Keratinocyte (primary cell): ENCODE measurements around the gene WDR11.

Source experiments
- EZH2 ChIP-seq: IDR thresholded peaks from one replicate; pipeline ENCODE4 v1.6.1; 2012; ENCODE audit warnings: inconsistent platforms, mild to moderate bottlenecking, low read length, moderate library complexity
- TF ChIP-seq, protein P1 (sequence below), 3 experiments: IDR thresholded peaks in 1 of 3; conservative IDR thresholded peaks in 1 of 3; optimal IDR thresholded peaks in 1 of 3; 2 replicates in 2 of 3; 3 replicates in 1 of 3; pipeline versions ENCODE3 to v1.5.1; 2011; ENCODE audit warnings: low read length in 3 of 3, mild to moderate bottlenecking in 3 of 3, moderate library complexity in 2 of 3, control low read depth in 1 of 3, inconsistent platforms in 1 of 3; ENCODE audit not compliant: insufficient read depth in 2 of 3; ENCODE audit errors: extremely low read depth in 1 of 3

DNA sequence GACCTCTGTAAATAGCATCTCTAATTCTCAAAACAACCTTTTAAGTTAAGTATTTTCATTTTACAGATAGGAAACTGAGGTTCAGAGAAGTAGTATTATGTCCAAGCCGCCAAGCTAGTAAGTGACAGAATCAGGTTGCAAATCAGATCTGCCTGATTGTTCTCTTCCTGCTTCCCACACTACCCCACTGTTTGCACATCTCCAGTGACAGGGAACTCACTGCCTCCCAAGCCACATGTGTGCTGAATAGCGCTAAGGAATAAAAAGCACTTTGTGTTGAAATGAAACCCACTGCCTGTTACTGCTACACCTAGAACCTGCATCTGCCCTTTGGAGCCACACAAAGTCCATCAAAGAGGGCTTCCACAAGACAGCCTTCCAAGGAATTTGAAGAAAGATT, 45.1 kb upstream of the WDR11 start:
- no peak for TF ChIP-seq EZH2
- TF ChIP-seq, protein P1, sequence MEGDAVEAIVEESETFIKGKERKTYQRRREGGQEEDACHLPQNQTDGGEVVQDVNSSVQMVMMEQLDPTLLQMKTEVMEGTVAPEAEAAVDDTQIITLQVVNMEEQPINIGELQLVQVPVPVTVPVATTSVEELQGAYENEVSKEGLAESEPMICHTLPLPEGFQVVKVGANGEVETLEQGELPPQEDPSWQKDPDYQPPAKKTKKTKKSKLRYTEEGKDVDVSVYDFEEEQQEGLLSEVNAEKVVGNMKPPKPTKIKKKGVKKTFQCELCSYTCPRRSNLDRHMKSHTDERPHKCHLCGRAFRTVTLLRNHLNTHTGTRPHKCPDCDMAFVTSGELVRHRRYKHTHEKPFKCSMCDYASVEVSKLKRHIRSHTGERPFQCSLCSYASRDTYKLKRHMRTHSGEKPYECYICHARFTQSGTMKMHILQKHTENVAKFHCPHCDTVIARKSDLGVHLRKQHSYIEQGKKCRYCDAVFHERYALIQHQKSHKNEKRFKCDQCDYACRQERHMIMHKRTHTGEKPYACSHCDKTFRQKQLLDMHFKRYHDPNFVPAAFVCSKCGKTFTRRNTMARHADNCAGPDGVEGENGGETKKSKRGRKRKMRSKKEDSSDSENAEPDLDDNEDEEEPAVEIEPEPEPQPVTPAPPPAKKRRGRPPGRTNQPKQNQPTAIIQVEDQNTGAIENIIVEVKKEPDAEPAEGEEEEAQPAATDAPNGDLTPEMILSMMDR (optimal IDR thresholded peaks at IDR 0.05 in 1 of 3, IDR thresholded peaks at IDR 0.05 in 1 of 3, conservative IDR thresholded peaks at IDR 0.05 in 1 of 3; ENCODE audit: extremely low read depth in 1 of 3, insufficient read depth in 2 of 3, low read length in 3 of 3): no peak
